GM21515 (cell line): ENCODE results near the gene KIAA0930.

Experiments used
- ATAC-seq: cut with Tn5 transposase; IDR thresholded peaks from one replicate; pipeline ENCODE4 v1.9.1; 2021; ENCODE audit not compliant: unreplicated experiment

KIAA0930 gene

GRCh38 chr22:45223304-45224117 lies 17.2 kb downstream of the KIAA0930 start:
- no peak for ATAC-seq

GRCh38 chr22:45221201-45221600 lies 19.5 kb downstream of the KIAA0930 start:
- ATAC-seq, result no peak

GRCh38 chr22:45218976-45219375 lies 21.7 kb downstream of the KIAA0930 start:
- no peak for ATAC-seq

GRCh38 chr22:45217806-45218205 lies 22.9 kb downstream of the KIAA0930 start:
- ATAC-seq, result no peak

GRCh38 chr22:45217345-45217744 lies 23.3 kb downstream of the KIAA0930 start:
- no peak for ATAC-seq

- ATAC-seq, result no peak
Observed at GRCh38 chr22:45216133-45217003, 24.3 kb downstream of the KIAA0930 start.

GRCh38 chr22:45212992-45213751 lies 27.5 kb downstream of the KIAA0930 start:
- no peak for ATAC-seq

- no peak for ATAC-seq
Observed at GRCh38 chr22:45212306-45212709, 28.4 kb downstream of the KIAA0930 start.

GRCh38 chr22:45211848-45212247 lies 28.8 kb downstream of the KIAA0930 start:
- ATAC-seq, result no peak

GRCh38 chr22:45211435-45211834 lies 29.3 kb downstream of the KIAA0930 start:
- no peak for ATAC-seq

GRCh38 chr22:45210991-45211390 lies 29.7 kb downstream of the KIAA0930 start:
- no peak for ATAC-seq

- ATAC-seq, result no peak
Observed at GRCh38 chr22:45210577-45210976, 30.1 kb downstream of the KIAA0930 start.

GRCh38 chr22:45210174-45210573 lies 30.5 kb downstream of the KIAA0930 start:
- no peak for ATAC-seq

- no peak for ATAC-seq
Observed at GRCh38 chr22:45208993-45209838, 31.5 kb downstream of the KIAA0930 start.

- ATAC-seq, result no peak
Observed at GRCh38 chr22:45208696-45208992, 32.0 kb downstream of the KIAA0930 start.

GRCh38 chr22:45207981-45208664 lies 32.6 kb downstream of the KIAA0930 start:
- no peak for ATAC-seq

GRCh38 chr22:45207533-45207932 lies 33.2 kb downstream of the KIAA0930 start:
- no peak for ATAC-seq

GRCh38 chr22:45206233-45206632 lies 34.5 kb downstream of the KIAA0930 start:
- ATAC-seq, result no peak

- no peak for ATAC-seq
Observed at GRCh38 chr22:45205276-45205925, 35.3 kb downstream of the KIAA0930 start.
